Fibroblast of mammary gland (primary cell): Measurements from ENCODE around the gene GABRB3.

ENCODE experiments used
- DNase-seq: peaks from one replicate; pipeline ENCODE4 v3.0.0-alpha.2; 2010; ENCODE audit warnings: low read depth
- H3K4me3 ChIP-seq: 2 replicates; pipeline ENCODE4 v1.5.1; 2011; ENCODE audit warnings: low read depth, mild to moderate bottlenecking, low read length, moderate library complexity; ENCODE audit not compliant: control insufficient read depth
- TF ChIP-seq, protein P1 (sequence below): conservative IDR thresholded peaks from 2 replicates; pipeline ENCODE4 v1.5.1; 2011; ENCODE audit warnings: low read depth, low read length, inconsistent platforms; ENCODE audit not compliant: control insufficient read depth, insufficient read depth

GABRB3 gene

DNA sequence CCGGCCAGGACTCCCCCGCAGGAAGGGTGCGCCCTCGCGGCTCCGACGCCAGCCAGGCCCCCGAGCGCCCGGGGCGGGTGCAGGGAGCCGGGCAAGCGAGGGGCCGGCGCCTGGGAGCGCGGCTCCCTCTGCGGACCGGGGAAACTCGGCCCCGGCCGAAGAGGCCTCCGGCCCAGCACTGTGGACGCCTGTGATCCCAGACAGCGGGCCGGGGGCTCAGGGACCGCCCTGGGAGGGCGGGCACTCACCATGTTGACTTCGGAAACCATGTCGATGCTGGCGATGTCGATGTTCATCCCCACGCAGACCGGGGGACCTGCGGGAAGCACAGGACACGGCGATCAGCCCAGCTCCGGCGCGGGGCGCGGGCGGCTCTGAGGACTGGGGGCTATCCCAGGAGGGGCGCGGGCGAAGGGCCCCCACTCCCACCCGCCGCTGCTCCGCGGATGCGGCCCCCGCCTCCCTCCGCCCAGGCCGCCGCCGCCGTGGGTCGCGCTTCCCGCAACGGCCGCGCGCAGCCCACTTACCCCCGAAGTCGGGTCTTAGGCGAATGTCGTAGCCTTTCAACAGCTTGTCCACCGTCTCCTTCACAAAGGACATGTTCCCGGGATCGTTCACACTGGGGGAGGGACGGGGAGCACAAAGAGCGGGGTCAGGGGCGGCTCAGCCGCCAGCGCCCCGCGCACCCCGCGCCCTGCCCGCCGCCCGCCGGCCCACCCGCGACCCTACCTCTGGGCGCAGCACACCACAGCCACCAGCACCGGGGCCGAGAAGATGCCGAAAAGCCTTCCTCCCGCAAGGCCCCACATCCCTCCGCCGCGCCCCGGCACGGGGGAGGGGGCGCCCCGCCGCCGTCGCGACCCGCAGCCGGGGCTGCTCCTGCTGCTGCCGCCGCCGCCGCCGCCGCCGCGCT is at the start of gene GABRB3:
Gene GABRB3, minus strand, starts transcription at position 913 of the 913 bp plus-strand sequence.
- TF ChIP-seq, protein P1, sequence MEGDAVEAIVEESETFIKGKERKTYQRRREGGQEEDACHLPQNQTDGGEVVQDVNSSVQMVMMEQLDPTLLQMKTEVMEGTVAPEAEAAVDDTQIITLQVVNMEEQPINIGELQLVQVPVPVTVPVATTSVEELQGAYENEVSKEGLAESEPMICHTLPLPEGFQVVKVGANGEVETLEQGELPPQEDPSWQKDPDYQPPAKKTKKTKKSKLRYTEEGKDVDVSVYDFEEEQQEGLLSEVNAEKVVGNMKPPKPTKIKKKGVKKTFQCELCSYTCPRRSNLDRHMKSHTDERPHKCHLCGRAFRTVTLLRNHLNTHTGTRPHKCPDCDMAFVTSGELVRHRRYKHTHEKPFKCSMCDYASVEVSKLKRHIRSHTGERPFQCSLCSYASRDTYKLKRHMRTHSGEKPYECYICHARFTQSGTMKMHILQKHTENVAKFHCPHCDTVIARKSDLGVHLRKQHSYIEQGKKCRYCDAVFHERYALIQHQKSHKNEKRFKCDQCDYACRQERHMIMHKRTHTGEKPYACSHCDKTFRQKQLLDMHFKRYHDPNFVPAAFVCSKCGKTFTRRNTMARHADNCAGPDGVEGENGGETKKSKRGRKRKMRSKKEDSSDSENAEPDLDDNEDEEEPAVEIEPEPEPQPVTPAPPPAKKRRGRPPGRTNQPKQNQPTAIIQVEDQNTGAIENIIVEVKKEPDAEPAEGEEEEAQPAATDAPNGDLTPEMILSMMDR = no peak
- H3K4me3 ChIP-seq = no peak within 1 kb of the TSS
- DNase-seq = no peak

DNA sequence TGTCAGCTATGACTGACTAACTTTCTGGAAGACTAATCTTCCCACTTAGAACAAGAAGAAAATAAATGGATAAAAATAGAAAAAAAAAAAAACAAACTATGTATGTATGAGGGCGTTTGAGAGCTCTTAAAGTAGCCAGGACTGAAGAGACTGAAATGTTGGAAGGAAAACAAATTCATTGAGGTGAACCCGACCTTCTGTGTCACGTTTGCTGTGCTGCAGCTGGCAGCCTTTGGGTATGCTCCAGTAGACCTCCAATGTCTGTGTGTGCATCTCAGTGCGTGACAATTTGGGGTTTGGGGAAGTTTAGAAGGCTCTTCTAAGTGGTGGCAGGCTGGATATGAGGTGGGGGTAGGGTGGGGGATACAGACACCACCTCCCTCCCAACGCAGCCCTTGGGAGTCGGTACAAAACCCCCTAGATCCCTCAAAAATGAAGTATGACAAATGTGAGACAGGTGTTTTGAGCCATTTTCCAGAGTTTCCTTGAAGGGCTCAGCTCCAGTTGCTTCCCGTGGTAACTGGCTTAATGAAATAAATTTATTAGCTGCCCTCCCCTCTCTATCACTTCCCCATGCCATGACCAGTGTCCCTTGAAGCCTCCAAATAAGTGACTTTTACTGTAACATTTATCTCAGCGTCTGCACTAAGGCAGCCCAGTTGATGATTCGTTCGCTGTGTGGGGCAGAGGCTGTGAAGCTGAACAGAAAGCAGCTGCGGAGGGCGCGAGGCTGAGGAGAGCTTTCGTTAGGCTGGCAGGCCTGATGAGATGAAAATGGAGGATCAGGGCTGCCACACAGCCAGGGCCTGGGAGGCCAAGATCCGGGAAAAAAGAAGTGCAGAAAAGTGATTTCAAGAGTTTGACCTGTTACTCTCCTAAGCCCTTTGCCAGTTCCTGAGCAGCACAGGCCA is 34.9 kb upstream of the GABRB3 start:
- no peak overlapping the region for H3K4me3 ChIP-seq
- TF ChIP-seq, protein P1 = no peak
- no peak for DNase-seq

DNA sequence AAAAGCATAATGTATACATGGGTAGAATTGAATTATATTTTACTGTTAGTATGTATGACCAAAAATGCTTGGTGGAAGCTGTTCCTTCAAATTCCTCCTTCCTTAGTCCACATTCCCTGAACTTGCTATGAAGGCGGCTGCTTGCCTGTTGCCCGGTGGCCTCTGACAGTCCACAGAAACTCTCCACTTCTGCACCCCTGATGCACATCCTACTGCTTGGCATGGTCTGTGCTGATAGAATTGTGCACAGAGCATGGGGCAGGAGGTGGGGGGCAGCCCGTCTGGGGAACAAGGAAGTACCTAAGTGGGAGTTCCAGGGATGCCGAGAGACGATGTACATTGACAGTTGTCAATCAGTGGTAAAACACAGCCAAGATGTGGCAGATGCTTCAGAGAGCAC is 33.7 kb upstream of the GABRB3 start:
- TF ChIP-seq, protein P1 = no peak
- no peak overlapping the region for H3K4me3 ChIP-seq
- no peak for DNase-seq

DNA sequence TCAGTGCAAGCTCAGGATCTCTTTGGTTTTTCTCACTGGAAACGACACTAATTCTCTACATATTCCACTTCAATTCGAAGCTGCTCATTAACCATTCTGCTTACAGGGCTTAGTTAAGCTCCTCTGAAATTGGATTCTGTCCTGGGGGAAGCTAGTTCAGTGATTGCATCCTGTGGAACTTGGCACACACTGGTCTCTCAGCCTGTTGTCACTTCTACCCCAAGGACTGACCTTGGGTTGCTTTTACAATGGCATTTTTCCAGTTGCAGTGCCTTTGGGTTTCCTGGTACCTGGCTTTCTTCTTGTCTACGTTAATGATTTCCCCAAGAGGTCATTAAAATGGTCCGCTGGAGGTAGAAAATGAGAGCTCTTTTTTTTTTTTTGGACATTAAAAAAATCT is 33.3 kb upstream of the GABRB3 start:
- no peak overlapping the region for H3K4me3 ChIP-seq
- DNase-seq = no peak
- TF ChIP-seq, protein P1 = no peak

DNA sequence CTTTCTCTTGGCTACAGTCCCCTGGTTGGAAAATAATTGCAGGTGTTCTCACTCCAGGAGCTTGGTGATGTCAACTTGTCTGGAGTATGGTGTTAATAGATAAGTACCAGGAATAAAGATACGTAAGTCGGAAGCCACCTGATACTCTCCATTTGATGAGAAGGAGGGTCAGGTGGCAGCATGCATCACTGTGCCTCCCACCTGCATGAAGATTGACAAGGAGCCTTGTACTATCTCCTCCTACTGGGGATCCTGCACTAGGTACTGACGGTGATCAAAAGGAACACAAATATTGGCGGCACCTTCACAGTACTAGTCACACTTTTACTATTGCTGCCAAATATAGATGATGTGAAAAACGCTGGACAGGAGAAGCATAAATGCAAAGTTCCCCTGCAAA is 32.6 kb upstream of the GABRB3 start:
- TF ChIP-seq, protein P1 = no peak
- no peak overlapping the region for H3K4me3 ChIP-seq
- DNase-seq = no peak

DNA sequence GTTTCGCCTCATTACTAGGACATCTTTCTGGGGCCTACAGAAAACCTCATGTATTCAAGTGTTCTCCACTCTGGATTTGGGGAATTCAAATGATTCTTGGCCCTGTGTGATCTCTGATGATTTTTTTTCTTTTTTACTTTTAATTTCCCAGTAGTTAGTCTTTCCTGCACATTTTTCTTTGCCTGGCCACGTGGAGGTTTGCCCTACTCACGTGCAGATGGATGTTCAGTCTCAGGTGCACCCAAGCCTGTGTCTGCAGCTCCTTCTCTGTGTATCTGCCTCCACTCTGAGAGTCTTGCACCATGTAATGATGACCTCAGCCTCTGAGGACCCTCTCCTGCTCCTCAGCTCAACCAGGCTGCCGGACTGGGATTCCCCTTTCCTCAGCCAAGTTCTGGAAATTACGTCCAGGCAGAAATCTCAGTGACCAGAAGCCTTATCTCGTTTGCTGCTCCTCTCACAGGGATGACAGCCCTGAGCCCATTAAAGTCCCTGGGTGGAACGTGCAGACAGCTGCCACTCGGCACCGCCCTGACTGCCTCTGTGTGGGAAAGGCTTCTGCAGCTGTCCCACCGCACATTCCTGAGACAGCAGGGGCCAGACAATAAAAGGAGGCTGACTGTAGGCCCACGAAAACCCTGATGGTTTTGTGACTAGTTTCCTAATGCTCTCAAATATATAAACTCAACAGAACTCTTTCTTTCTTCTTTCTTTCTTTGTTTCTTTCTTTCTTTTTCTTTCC is 31.4 kb upstream of the GABRB3 start:
- DNase-seq = no peak
- TF ChIP-seq, protein P1 = no peak
- no peak overlapping the region for H3K4me3 ChIP-seq
